Neutrophil (primary cell): ENCODE measurements around the gene PSMB7.

ENCODE experiments used
- H3K27ac ChIP-seq: fragments of 200-600 bp; sonication (generic); 2 replicates; pipeline ENCODE4 v1.5.1; 2016; ENCODE audit warnings: mild to moderate bottlenecking, moderate library complexity
- H3K27me3 ChIP-seq: fragments of 200-600 bp; sonication (generic); 2 replicates; pipeline ENCODE4 v1.6.0; 2016; ENCODE audit warnings: mild to moderate bottlenecking
- H3K36me3 ChIP-seq: fragments of 200-600 bp; sonication (generic); 2 replicates; pipeline ENCODE4 v1.5.1; 2017
- H3K4me1 ChIP-seq, 2 experiments: fragments of 200-600 bp in 1 of 2; sonication (generic) in 1 of 2; 1 replicate in 1 of 2; 2 replicates in 1 of 2; pipeline versions ENCODE4 v1.5.1 to v1.6.1; 2013 to 2016; ENCODE audit warnings: low read depth in 1 of 2, low read length in 1 of 2, mild to moderate bottlenecking in 1 of 2, moderate library complexity in 1 of 2; ENCODE audit not compliant: control insufficient read depth in 1 of 2, insufficient read depth in 1 of 2
- H3K4me3 ChIP-seq, 2 experiments: fragments of 200-600 bp in 1 of 2; sonication (generic) in 1 of 2; 1 replicate in 1 of 2; 2 replicates in 1 of 2; pipeline ENCODE4 v1.5.1; 2013 to 2016; ENCODE audit warnings: low read depth in 1 of 2, low read length in 1 of 2, mild to moderate bottlenecking in 1 of 2, moderate library complexity in 1 of 2
- H3K9me3 ChIP-seq: fragments of 200-600 bp; sonication (generic); 2 replicates; pipeline ENCODE4 v1.5.1; 2016
- TF ChIP-seq, protein P1 (sequence below): fragments of 200-600 bp; sonication (generic); IDR thresholded peaks from 2 replicates; pipeline ENCODE4 v1.5.1; 2016; ENCODE audit warnings: antibody characterized with exemption

PSMB7 gene

DNA sequence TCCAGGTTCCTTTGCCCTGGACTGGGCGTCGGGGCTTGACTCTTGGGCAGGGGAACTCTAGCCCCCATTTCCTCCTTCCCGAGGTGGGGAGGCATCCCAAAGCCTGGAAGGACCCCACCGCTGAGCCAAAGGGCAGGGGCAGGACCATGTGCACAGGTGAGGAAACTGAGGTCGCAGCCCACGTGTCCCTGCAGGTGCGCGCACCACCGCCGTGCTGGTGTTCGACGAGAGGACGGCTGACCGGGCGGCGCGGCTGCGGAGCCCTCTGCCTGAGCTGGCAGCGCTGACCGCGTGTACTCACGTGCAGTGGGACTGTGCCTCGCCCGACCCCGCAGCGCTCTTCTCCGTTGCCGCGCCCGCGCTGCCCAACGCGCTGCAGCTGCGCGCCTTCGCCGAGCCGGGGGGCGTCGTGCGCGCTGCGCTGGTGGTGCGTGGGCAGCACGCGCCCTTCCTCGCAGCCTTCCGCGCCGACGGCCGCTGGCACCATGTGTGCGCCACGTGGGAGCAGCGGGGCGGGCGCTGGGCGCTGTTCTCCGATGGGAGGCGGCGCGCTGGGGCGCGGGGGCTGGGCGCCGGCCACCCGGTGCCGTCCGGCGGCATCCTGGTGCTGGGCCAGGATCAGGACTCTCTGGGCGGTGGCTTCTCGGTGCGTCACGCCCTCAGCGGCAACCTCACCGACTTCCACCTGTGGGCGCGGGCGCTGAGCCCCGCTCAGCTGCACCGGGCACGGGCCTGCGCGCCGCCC lies 37.8 kb upstream of the PSMB7 start:
- Histone ChIP-seq H3K36me3 (no peaks in the 10 kb centered on the region), H3K27ac (no peak overlapping the region), H3K4me1 (peaks cover 0 to 6% of the 10 kb centered on the region in 2 experiments), H3K4me3 (no peak overlapping the region), H3K27me3 (peaks cover 69% of the 10 kb centered on the region), H3K9me3 (no peaks in the 10 kb centered on the region)
- TF ChIP-seq, protein P1, sequence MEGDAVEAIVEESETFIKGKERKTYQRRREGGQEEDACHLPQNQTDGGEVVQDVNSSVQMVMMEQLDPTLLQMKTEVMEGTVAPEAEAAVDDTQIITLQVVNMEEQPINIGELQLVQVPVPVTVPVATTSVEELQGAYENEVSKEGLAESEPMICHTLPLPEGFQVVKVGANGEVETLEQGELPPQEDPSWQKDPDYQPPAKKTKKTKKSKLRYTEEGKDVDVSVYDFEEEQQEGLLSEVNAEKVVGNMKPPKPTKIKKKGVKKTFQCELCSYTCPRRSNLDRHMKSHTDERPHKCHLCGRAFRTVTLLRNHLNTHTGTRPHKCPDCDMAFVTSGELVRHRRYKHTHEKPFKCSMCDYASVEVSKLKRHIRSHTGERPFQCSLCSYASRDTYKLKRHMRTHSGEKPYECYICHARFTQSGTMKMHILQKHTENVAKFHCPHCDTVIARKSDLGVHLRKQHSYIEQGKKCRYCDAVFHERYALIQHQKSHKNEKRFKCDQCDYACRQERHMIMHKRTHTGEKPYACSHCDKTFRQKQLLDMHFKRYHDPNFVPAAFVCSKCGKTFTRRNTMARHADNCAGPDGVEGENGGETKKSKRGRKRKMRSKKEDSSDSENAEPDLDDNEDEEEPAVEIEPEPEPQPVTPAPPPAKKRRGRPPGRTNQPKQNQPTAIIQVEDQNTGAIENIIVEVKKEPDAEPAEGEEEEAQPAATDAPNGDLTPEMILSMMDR, result no peak

- Histone ChIP-seq H3K4me3 (no peak overlapping the region), H3K36me3 (no peaks in the 10 kb centered on the region), H3K27ac (no peak overlapping the region), H3K9me3 (no peaks in the 10 kb centered on the region), H3K27me3 (peaks cover 69% of the 10 kb centered on the region), H3K4me1 (peaks cover 0 to 6% of the 10 kb centered on the region in 2 experiments)
- TF ChIP-seq, protein P1, result no peak
These were observed 37.1 kb upstream of the PSMB7 start for GRCh38 chr9:124452326-124452725.

DNA sequence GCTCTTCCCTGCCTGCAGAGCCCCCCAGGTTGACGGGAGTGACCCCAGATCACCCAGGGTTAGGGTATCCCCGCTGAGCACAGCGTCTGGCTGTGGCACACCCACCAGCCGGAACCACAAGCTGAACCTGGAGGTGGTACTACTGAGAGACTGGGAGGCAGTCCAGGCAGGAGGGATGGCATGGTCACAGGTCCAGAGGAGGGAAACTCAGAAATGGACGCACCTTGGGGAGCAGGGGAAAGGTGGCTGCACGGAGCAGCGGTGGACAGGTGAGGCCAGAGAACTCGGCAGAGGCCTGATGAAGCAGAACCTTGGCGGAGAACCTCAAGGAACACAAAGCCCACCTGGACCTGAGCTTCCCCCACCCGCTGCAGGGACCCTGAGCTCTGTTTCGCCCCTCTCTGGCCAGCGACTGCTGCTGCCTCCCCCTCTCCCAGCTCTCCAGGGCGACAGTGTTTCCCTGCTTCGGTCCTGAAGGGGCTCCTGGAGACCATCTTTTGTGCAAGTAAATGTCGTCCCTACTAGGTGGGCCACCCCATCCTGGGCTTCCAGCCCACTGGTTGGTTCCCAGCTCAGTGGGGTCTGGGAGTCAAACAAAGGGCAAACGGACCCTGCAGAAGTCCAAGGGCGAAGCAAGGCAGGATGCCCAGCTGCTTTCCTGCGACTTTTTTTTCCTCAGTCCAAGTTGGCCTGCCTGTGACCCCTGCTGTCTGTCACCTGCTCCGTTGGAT lies 35.9 kb upstream of the PSMB7 start:
- no peak overlapping the region for H3K4me3 ChIP-seq
- H3K36me3 ChIP-seq, result no peaks in the 10 kb centered on the region
- H3K27me3 ChIP-seq, result peaks cover 69% of the 10 kb centered on the region
- H3K27ac ChIP-seq, result no peak overlapping the region
- H3K9me3 ChIP-seq, result no peaks in the 10 kb centered on the region
- TF ChIP-seq, protein P1, result no peak
- H3K4me1 ChIP-seq, result peaks cover 0 to 6% of the 10 kb centered on the region in 2 experiments

DNA sequence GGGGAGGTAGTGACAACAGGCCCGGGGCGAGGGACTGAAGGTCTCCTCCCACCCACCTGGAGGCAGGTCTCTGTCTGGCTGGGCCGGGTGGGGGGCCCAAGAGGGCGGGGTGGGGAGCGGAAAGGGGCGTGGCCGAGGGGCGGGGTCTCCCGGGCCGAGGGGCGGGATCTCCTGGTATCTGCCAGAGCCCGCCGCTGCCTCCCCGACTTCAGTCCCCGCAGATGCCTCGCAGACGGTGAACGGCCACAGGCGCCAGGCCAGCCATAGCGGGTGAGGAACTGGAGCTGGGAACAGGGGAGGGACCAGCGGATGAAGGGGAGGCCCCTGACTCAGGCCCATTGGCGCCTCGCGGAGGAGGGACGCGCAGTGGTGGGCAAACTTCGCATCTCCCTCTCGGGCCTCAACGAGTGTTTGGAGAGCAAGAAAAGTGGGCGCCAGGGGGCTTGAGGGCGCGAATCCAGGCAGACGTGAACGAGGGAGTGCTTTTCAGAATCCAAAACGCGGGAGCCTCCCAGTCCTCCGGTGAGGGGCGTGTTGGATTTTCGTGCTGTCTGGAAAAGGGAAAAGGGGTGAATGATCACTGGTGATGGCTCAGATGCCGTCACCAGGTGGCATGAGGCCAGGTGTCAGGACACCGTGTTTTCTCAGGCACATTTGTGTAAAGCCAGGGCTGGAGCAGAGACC lies 35.1 kb upstream of the PSMB7 start, which contains the start of gene ADGRD2:
TSS of gene ADGRD2 (plus strand) at position 211 of the 684 bp plus-strand sequence. CDS start 1,216 bp downstream, outside the sequence.
- Histone ChIP-seq H3K27me3 (peaks cover 69% of the 10 kb centered on the region), H3K4me3 (no peak within 1 kb of the TSS)

More for the DNA sequence above, 35.1 kb upstream of the PSMB7 start, which contains the start of gene ADGRD2:
- Histone ChIP-seq H3K36me3 (no peaks in the 10 kb centered on the region), H3K27ac (no peak within 1 kb of the TSS), H3K4me1 (peaks cover 0 to 6% of the 10 kb centered on the region in 2 experiments), H3K9me3 (no peaks in the 10 kb centered on the region)
- TF ChIP-seq, protein P1, result no peak
